NB4 (cell line): ENCODE results near the gene ANGPTL8.
A peak's percentile ranks its signal among the peaks of the same experiment; 100 is the strongest.

Experiments
- DNase-seq: peaks from one replicate; pipeline ENCODE4 v3.0.0; 2010; ENCODE audit warnings: low read depth
- H3K4me3 ChIP-seq: one replicate; pipeline ENCODE4 v1.5.1; 2011; ENCODE audit warnings: mild to moderate bottlenecking, low read depth, low read length, moderate library complexity
- MYC ChIP-seq: IDR thresholded peaks from 2 replicates; pipeline ENCODE4 v1.6.1; 2011; ENCODE audit warnings: low read depth, low read length
- POLR2A ChIP-seq: IDR thresholded peaks from 2 replicates; pipeline ENCODE4 v1.6.1; 2011; ENCODE audit warnings: mild to moderate bottlenecking; ENCODE audit not compliant: insufficient read length; ENCODE audit errors: extremely low read depth
- TF ChIP-seq, protein P1 (sequence below): IDR thresholded peaks from one replicate; pipeline ENCODE4 v1.5.1; 2012; ENCODE audit warnings: low read depth, low read length
- TF ChIP-seq, protein P2 (sequence below): IDR thresholded peaks from 2 replicates; pipeline ENCODE4 v1.6.1; 2011; ENCODE audit warnings: low read depth, low read length

ANGPTL8 gene

DNA sequence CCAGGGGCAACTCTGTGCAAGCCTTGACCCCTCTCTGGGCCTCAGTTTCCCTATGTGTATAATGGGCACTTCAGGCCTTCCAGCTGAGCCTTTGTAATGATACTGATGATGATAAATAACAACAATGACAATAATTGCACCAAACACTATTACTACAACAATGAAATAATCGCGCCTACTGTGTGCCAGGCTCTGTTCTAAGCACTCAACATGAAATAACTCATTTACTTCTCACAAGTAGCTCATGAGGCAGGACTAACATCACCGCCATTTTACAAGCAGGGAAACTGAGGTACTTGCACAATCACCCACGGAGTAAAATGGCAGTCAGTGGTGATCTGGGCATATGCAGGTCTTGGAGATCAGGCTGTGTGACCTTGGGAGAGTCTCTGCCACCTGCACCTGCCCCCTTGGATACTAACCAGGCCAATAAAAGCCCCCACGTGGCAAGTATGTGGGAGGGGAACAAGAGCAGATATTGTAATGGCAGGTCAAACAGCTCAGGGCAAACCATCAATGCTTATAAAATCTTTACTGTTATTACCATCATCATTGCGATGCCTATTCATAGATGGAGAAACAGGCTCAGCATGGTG, 540 bp upstream of the ANGPTL8 start:
- no peak overlapping the region for H3K4me3 ChIP-seq
- no peak for DNase-seq
- TF ChIP-seq, protein P1, sequence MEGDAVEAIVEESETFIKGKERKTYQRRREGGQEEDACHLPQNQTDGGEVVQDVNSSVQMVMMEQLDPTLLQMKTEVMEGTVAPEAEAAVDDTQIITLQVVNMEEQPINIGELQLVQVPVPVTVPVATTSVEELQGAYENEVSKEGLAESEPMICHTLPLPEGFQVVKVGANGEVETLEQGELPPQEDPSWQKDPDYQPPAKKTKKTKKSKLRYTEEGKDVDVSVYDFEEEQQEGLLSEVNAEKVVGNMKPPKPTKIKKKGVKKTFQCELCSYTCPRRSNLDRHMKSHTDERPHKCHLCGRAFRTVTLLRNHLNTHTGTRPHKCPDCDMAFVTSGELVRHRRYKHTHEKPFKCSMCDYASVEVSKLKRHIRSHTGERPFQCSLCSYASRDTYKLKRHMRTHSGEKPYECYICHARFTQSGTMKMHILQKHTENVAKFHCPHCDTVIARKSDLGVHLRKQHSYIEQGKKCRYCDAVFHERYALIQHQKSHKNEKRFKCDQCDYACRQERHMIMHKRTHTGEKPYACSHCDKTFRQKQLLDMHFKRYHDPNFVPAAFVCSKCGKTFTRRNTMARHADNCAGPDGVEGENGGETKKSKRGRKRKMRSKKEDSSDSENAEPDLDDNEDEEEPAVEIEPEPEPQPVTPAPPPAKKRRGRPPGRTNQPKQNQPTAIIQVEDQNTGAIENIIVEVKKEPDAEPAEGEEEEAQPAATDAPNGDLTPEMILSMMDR, result no peak
- TF ChIP-seq, protein P2, sequence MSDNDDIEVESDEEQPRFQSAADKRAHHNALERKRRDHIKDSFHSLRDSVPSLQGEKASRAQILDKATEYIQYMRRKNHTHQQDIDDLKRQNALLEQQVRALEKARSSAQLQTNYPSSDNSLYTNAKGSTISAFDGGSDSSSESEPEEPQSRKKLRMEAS, result no peak
- no peak for TF ChIP-seq POLR2A
- TF ChIP-seq MYC, result no peak

DNA sequence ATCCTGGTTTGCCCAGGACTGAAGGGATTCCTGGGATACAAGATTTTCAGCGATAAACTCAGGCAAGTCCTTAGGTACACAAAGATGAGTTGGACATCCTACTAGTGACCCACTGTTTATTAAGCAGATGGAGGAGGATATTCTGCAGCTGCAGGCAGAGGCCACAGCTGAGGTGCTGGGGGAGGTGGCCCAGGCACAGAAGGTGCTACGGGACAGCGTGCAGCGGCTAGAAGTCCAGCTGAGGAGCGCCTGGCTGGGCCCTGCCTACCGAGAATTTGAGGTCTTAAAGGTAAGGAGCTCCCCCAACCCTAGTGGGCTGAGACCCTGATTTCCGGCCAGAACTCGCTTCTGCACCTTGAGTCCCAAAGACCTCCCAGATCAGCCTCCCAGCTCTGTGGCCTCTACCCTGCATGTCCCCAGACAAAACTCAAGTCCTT, 607 bp downstream of the ANGPTL8 start:
- no peak for DNase-seq
- no peak overlapping the region for H3K4me3 ChIP-seq
- TF ChIP-seq POLR2A, result no peak
- no peak for TF ChIP-seq MYC
- TF ChIP-seq, protein P2, result no peak

DNA sequence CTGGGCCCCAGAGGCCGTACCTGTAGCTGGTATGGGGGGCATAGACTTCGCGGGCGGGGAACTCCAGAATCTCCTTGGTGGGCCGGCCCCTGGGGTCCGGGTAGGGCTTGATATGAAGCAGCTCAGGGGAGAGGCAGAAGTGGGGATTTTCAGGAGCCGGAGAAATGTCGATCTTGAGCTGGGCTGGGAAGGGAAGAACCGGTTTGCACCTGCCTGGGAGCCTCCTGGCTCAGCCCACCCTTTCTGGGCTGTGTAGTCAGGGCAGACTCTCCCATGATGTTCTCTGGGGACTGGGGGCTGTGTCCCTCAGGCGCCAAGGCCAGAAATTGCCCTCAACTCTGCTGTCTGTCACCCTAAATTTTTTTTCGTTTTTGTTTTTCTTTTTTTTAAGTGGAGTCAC, 2.6 kb downstream of the ANGPTL8 start:
- TF ChIP-seq, protein P2, result no peak
- TF ChIP-seq MYC (no peak), POLR2A (no peak)
- TF ChIP-seq, protein P1, result no peak
- no peak for DNase-seq
- no peak overlapping the region for H3K4me3 ChIP-seq

DNA sequence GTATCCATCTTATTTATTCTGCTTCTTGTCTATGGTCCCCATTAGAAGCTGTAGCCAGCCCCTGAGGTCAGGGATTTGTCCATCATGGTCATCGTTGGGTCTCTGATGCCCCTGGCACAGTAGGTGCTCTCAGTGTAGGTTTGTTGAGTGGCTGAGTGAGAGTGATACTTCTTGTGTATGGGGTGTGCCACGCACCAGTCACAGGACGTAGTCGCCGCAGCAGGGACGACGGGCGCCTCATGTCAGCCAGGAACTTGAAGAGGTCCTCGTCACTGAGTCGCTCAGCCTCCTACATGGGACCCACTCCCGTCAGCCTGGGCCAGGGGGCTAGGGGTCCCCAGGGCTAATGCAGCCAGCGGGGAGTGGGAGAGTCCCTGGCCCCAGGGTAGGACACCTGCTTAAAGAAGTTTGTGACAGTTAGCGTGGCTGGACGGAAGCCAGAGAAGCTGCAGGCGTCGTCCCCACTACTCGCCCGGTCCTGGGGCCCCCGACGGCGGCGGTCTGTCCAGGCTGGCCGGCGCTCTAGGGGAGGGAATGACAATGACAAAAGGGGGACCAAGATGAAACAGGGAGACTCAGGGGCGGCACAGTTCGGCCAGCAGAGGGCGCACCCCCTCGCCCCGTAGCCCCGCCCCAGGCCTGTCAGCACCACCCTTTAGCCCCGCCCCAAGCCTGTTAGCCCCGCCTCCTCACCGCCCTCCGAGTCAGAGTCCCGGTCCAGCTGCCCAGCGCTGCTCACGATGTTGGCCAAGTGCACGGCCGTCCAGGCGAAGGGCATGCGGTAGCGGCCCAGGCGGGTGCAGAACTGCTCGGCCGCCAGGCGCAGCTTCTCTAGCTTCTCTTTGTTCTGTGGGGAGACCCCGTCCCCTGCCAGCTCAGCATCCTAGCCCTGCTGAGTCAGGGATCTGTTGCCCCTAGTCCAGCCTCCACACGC, 3.7 kb downstream of the ANGPTL8 start:
- no peak overlapping the region for H3K4me3 ChIP-seq
- DNase-seq, result peak; percentile 73
- TF ChIP-seq, protein P1, result peak; percentile 52
- TF ChIP-seq, protein P2, result no peak
- TF ChIP-seq POLR2A (no peak), MYC (no peak)

DNA sequence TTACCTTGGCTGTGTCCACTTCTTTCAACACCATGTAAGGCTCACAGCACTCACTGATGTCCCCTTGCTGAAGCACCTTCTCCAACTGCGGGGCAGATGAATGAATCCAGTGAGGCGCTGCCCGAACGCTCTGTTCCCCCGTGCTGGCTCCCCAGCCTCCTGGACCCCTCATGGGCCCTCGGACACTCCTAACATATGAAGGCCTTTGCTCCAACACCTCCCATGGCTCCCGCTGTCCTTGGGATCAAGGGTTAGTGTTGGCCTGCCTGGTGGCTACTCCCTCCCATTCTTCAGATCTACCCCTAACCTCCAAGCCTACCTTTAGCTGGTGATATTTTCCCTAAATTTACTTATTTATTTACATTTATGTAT, 4.4 kb downstream of the ANGPTL8 start:
- DNase-seq, result no peak
- TF ChIP-seq, protein P2, result no peak
- TF ChIP-seq, protein P1, result no peak
- TF ChIP-seq MYC, result no peak
- no peak for TF ChIP-seq POLR2A
- H3K4me3 ChIP-seq, result no peak overlapping the region
